Mammary epithelial cell (primary cell): Measurements from ENCODE around the gene BLVRA.

Experiments
- CTCF ChIP-seq, 2 donors: IDR thresholded peaks in 1 of 2; conservative IDR thresholded peaks in 1 of 2; 2 replicates each; pipeline ENCODE4 v1.5.1; 2011 to 2012; ENCODE audit warnings: inconsistent platforms in 2 of 2, low read length in 2 of 2, mild to moderate bottlenecking in 2 of 2, control low read depth in 1 of 2, low read depth in 1 of 2; ENCODE audit not compliant: insufficient read depth in 1 of 2; ENCODE audit errors: extremely low read depth in 1 of 2
- EZH2 ChIP-seq: IDR thresholded peaks from 2 replicates; pipeline ENCODE4 v1.6.1; 2012; ENCODE audit warnings: low read length, inconsistent platforms, borderline replicate concordance

- no peak for TF ChIP-seq CTCF (conservative IDR thresholded peaks at IDR 0.05 in 1 of 2, IDR thresholded peaks at IDR 0.05 in 1 of 2; ENCODE audit: extremely low read depth in 1 of 2, insufficient read depth in 1 of 2, low read depth in 1 of 2, low read length in 2 of 2)
- no peak for TF ChIP-seq EZH2
Measured at GRCh38 chr7:43824963-43825362, 66.5 kb downstream of the BLVRA start.
